Colonic mucosa (tissue), 4 donors: Measurements from ENCODE around the gene SERPINA5. TPM values are rescaled to one million over a fixed set of nuclear protein-coding genes. Genes with fewer than 3 reads are reported as not detected.

Experiments
- DNase-seq: peaks from one replicate; pipeline ENCODE4 v3.0.0-alpha.2; 2020
- H3K27ac ChIP-seq: fragments of 200-600 bp; one replicate; pipeline ENCODE4 v1.8.0; 2021
- H3K27me3 ChIP-seq: fragments of 200-600 bp; one replicate; pipeline ENCODE4 v1.8.0; 2021
- H3K36me3 ChIP-seq: fragments of 200-600 bp; one replicate; pipeline ENCODE4 v1.8.0; 2021
- H3K4me1 ChIP-seq: fragments of 200-600 bp; one replicate; pipeline ENCODE4 v1.8.0; 2021; ENCODE audit warnings: mild to moderate bottlenecking
- H3K4me3 ChIP-seq: fragments of 200-600 bp; one replicate; pipeline ENCODE4 v1.8.0; 2021
- H3K9ac ChIP-seq, 2 donors: one replicate each; pipeline ENCODE4 v1.7.0; 2013; ENCODE audit warnings: control low read depth in 2 of 2, low read depth in 2 of 2, low read length in 2 of 2
- H3K9me3 ChIP-seq: fragments of 200-600 bp; one replicate; pipeline ENCODE4 v1.8.0; 2021
- CTCF ChIP-seq: fragments of 200-600 bp; IDR thresholded peaks from one replicate; pipeline ENCODE4 v1.8.0; 2022; ENCODE audit warnings: antibody characterized with exemption, mild to moderate bottlenecking
- intact Hi-C: fragments of 100-400 bp; cut with DNase I; formaldehyde crosslinking; loops from one replicate; pipeline ENCODE4 v1.14.1; 2022
- total RNA-seq, 2 donors: library from RNA; stranded (reverse); fragmentation: NEBNext Ultra II Directional in 1 of 2; extraction: Animal tissue kit (Norgen Biotek cat#: 25700) in 1 of 2; gene quantifications; one replicate each; pipeline ENCODE4 v1.2.1, GENCODE V29; 2021
- donor health status: healthy.
- donor health status: DM: no; HTN: no; CAD: no.
- donor health status: DM: no; HTN: no; CAD: no.

The SERPINA5 gene
- total RNA-seq, 2 donors from 2014 or later: 0.61 to 2.9 TPM

- Histone ChIP-seq H3K27ac (no peak overlapping the region), H3K9me3 (no peaks in the 10 kb centered on the region), H3K4me1 (no peaks in the 10 kb centered on the region), H3K4me3 (no peak overlapping the region), H3K9ac (no peak overlapping the region), H3K36me3 (no peaks in the 10 kb centered on the region), H3K27me3 (no peaks in the 10 kb centered on the region)
- intact Hi-C loops: no loop called here
- no peak for DNase-seq
- no peak for TF ChIP-seq CTCF
Observed at GRCh38 chr14:94613720-94614644, 32.8 kb downstream of the SERPINA5 start.

GRCh38 chr14:94614802-94615201 is 33.6 kb downstream of the SERPINA5 start:
- H3K36me3 ChIP-seq: no peaks in the 10 kb centered on the region
- TF ChIP-seq CTCF: no peak
- intact Hi-C loops: no loop called here
- H3K9ac ChIP-seq: no peak overlapping the region
- no peak for DNase-seq
- H3K27ac ChIP-seq: no peak overlapping the region
- no peaks in the 10 kb centered on the region for H3K4me1 ChIP-seq
- H3K27me3 ChIP-seq: no peaks in the 10 kb centered on the region
- H3K9me3 ChIP-seq: no peaks in the 10 kb centered on the region
- no peak overlapping the region for H3K4me3 ChIP-seq

- no peak for TF ChIP-seq CTCF
- intact Hi-C loops: no loop called here
- Histone ChIP-seq H3K4me1 (no peaks in the 10 kb centered on the region), H3K27ac (no peak overlapping the region), H3K27me3 (no peaks in the 10 kb centered on the region), H3K9me3 (no peaks in the 10 kb centered on the region), H3K9ac (no peak overlapping the region), H3K36me3 (no peaks in the 10 kb centered on the region), H3K4me3 (no peak overlapping the region)
- DNase-seq: no peak
Observed at GRCh38 chr14:94615254-94615653, 34.0 kb downstream of the SERPINA5 start.

- no peak for TF ChIP-seq CTCF
- Histone ChIP-seq H3K27me3 (no peaks in the 10 kb centered on the region), H3K36me3 (no peaks in the 10 kb centered on the region), H3K9ac (no peak overlapping the region), H3K27ac (no peak overlapping the region), H3K9me3 (no peaks in the 10 kb centered on the region), H3K4me3 (no peak overlapping the region), H3K4me1 (no peaks in the 10 kb centered on the region)
- intact Hi-C loops: no loop called here
- DNase-seq: no peak
Observed at GRCh38 chr14:94615823-94616570, 34.8 kb downstream of the SERPINA5 start.

GRCh38 chr14:94617366-94617941 is 36.2 kb downstream of the SERPINA5 start:
- no peaks in the 10 kb centered on the region for H3K9me3 ChIP-seq
- H3K27ac ChIP-seq: no peak overlapping the region
- no peaks in the 10 kb centered on the region for H3K4me1 ChIP-seq
- no peak for DNase-seq
- no peaks in the 10 kb centered on the region for H3K27me3 ChIP-seq
- H3K9ac ChIP-seq: no peak overlapping the region
- H3K4me3 ChIP-seq: no peak overlapping the region
- H3K36me3 ChIP-seq: no peaks in the 10 kb centered on the region
- TF ChIP-seq CTCF: no peak
- intact Hi-C loops: no loop called here
